ENCODE measurements around the gene PIEZO2.
A peak's percentile ranks its signal among the peaks of the same experiment; 100 is the strongest.
"Not testable (repeated sequence)": the region's sequence is repeated elsewhere in the genome, so short reads cannot be mapped to it uniquely, and the experiment has no call there.

PIEZO2 gene

GRCh38 chr18:10669441-10670100, 479.8 kb downstream of the PIEZO2 start:
- TF ChIP-seq CTCF (IDR thresholded peaks at IDR 0.05; ENCODE audit: low read depth, low read length): no peak
- DNase-seq (ENCODE audit: extremely low read depth, low read depth): no peak

- DNase-seq (ENCODE audit: extremely low read depth, low read depth): no peak
- TF ChIP-seq CTCF (IDR thresholded peaks at IDR 0.05; ENCODE audit: low read depth, low read length): no peak
Measured at GRCh38 chr18:10663750-10664149, 485.6 kb downstream of the PIEZO2 start.

- no peak for DNase-seq (ENCODE audit: extremely low read depth, low read depth)
- no peak for TF ChIP-seq CTCF (IDR thresholded peaks at IDR 0.05; ENCODE audit: low read depth, low read length)
Measured at GRCh38 chr18:10661317-10661716, 488.1 kb downstream of the PIEZO2 start.

GRCh38 chr18:10660179-10660884, 489.0 kb downstream of the PIEZO2 start:
- TF ChIP-seq CTCF (IDR thresholded peaks at IDR 0.05; ENCODE audit: low read depth, low read length): no peak
- peak; percentile 69 for DNase-seq (ENCODE audit: extremely low read depth, low read depth)

- TF ChIP-seq CTCF (IDR thresholded peaks at IDR 0.05; ENCODE audit: low read depth, low read length): no peak
Measured at GRCh38 chr18:10659594-10659993, 489.8 kb downstream of the PIEZO2 start.

GRCh38 chr18:10659000-10659399, 490.4 kb downstream of the PIEZO2 start:
- no peak for TF ChIP-seq CTCF (IDR thresholded peaks at IDR 0.05; ENCODE audit: low read depth, low read length)
- no peak for DNase-seq (ENCODE audit: extremely low read depth, low read depth)

More at GRCh38 chr18:10659594-10659993, 489.8 kb downstream of the PIEZO2 start:
- DNase-seq (ENCODE audit: extremely low read depth, low read depth): no peak

GRCh38 chr18:10644003-10644402, 505.4 kb downstream of the PIEZO2 start:
- not testable (repeated sequence) for DNase-seq (ENCODE audit: extremely low read depth, low read depth)

- DNase-seq (ENCODE audit: extremely low read depth, low read depth): not testable (repeated sequence)
Measured at GRCh38 chr18:10642915-10643524, 506.3 kb downstream of the PIEZO2 start.

GRCh38 chr18:10638539-10638885, 510.9 kb downstream of the PIEZO2 start:
- DNase-seq (ENCODE audit: extremely low read depth, low read depth): not testable (repeated sequence)

- not testable (repeated sequence) for DNase-seq (ENCODE audit: extremely low read depth, low read depth)
Measured at GRCh38 chr18:10637858-10638538, 511.4 kb downstream of the PIEZO2 start.

- DNase-seq (ENCODE audit: extremely low read depth, low read depth): not testable (repeated sequence)
Measured at GRCh38 chr18:10629076-10629475, 520.3 kb downstream of the PIEZO2 start.

Measured in AG09319 (cell line).